GM11168 (cell line): ENCODE results near the gene SLC6A20.

Experiments
- in situ Hi-C: fragments of 300-500 bp; cut with MboI; formaldehyde crosslinking; loops from one replicate; pipeline ENCODE4 v1.12.0; 2022; ENCODE audit warnings: low sequenced_read_pairs; ENCODE audit not compliant: unreplicated experiment

SLC6A20 gene, protein sequence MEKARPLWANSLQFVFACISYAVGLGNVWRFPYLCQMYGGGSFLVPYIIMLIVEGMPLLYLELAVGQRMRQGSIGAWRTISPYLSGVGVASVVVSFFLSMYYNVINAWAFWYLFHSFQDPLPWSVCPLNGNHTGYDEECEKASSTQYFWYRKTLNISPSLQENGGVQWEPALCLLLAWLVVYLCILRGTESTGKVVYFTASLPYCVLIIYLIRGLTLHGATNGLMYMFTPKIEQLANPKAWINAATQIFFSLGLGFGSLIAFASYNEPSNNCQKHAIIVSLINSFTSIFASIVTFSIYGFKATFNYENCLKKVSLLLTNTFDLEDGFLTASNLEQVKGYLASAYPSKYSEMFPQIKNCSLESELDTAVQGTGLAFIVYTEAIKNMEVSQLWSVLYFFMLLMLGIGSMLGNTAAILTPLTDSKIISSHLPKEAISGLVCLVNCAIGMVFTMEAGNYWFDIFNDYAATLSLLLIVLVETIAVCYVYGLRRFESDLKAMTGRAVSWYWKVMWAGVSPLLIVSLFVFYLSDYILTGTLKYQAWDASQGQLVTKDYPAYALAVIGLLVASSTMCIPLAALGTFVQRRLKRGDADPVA

GRCh38 chr3:45795882-45796765 lies at the start of gene SLC6A20:
Gene SLC6A20, minus strand, starts transcription at chr3:45796536. Its CDS starts 117 bp downstream, at chr3:45796419.
- in situ Hi-C loops, result no loop called here

GRCh38 chr3:45844616-45845015 lies 48.3 kb upstream of the SLC6A20 start:
- in situ Hi-C loops, result loop anchor here (5.0 kb wide), 1 partner anchor 78 kb away; no protein-coding TSS in a partner anchor

DNA sequence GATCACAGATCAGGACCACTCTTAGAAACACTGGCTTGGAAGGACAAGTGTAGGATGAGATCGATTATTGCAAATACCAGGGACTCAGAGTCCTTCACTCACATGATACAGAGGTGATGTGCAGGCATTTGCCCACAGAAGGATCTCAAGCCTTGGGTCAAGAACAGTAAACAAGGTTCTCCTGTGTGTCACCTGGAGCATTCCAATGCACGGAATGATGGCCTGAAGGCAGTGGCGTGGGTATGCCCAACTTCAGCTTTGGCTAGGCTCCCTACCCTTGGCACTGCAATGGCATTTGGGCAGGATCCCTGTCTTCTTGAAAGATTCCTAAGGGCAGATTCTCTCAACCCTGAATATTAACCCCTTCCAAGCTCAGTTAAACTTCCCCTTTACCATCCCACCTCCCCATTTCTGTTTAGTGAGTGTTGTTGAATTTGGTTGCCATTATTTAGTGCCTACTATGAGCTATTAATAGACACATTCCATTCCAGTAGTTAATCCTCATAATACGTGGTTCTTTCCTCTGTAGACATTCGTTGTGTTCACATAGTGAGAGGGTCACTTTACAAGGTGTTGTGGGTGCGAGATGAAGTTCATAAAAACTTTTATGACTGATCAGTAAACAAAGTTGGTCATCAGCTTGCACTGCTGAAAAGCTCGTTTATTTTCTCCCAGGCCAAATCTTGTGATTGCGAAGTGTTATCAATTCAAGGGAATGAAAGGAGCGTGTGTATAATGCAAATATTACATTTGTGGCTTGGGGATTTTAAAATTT lies 46.7 kb upstream of the SLC6A20 start:
- in situ Hi-C loops, result loop anchor here (5.0 kb wide), 1 partner anchor 79 kb away; no protein-coding TSS in a partner anchor

- in situ Hi-C loops, result loop anchor here (5.0 kb wide), 1 partner anchor 80 kb away; no protein-coding TSS in a partner anchor
These were observed 45.6 kb upstream of the SLC6A20 start, which contains the start of gene LZTFL1 for GRCh38 chr3:45841757-45842491. Gene LZTFL1, minus strand, starts transcription at chr3:45842119. Its CDS starts 128 bp downstream, at chr3:45841991.

DNA sequence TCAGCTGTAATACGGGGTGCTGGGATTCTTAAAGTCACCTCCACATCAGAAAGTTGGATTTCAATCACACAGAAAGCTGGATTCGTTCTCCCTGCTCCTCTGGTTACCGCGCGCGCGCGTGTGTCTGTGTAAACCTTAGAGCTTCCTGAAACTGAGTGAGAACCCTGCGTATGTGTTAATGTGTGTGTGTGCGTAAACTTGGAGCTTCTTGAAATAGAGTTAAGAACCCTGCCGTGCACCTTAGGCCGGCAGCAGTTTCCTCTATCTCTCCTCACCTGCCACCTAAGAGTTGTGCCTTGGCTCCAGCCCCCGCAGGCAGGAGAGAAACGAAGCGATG lies 45.1 kb upstream of the SLC6A20 start:
- in situ Hi-C loops, result loop anchor here (5.0 kb wide), 1 partner anchor 81 kb away; no protein-coding TSS in a partner anchor

- in situ Hi-C loops, result no loop called here
These were observed 42.1 kb upstream of the SLC6A20 start for GRCh38 chr3:45838466-45838865.

DNA sequence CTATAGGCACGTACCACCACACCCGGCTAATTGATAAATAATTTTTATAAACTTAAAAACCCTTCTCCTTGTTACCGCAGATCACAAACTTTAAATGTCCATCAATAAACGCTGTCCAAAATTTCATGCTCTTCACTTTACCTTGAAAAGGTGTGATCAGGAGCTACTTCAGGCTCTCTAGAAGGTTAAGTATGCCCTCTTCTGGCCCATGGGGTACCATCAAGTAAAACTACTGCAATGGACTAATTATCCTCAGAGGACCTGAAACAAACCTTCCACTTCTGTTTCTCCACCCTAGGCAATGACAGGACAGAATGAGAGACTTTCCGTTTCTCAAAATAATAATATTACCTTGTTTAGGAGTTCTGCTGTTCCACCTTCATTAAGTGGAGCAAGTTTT lies 36.4 kb upstream of the SLC6A20 start:
- in situ Hi-C loops, result no loop called here

- in situ Hi-C loops, result no loop called here
These were observed 33.8 kb upstream of the SLC6A20 start for GRCh38 chr3:45830121-45830520.

- in situ Hi-C loops, result no loop called here
These were observed 30.6 kb upstream of the SLC6A20 start for GRCh38 chr3:45826908-45827307.

- in situ Hi-C loops, result no loop called here
These were observed 30.0 kb upstream of the SLC6A20 start for GRCh38 chr3:45826321-45826720.

GRCh38 chr3:45821127-45821526 lies 24.8 kb upstream of the SLC6A20 start:
- in situ Hi-C loops, result no loop called here

GRCh38 chr3:45819543-45819942 lies 23.2 kb upstream of the SLC6A20 start:
- in situ Hi-C loops, result no loop called here

- in situ Hi-C loops, result no loop called here
These were observed 21.6 kb upstream of the SLC6A20 start for GRCh38 chr3:45817831-45818522.

DNA sequence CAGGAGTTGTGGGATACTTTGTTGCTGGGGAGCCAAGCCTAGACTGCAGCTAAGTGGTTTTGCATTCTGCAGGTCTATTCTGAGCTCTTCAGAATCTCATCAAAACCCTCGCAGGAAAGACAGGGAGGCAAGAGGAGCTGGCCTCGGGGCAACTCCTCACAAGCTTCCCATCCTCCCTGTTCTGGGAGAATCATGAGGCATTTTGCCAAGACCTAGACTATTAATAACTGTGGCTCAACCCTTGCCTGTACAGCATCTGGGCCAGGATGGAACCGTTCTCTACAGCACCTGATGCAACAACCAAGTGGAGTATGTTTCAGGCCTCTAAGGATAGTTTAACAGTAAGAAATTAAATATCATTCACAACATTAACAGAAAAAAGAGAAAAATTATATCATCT lies 20.2 kb upstream of the SLC6A20 start:
- in situ Hi-C loops, result no loop called here

DNA sequence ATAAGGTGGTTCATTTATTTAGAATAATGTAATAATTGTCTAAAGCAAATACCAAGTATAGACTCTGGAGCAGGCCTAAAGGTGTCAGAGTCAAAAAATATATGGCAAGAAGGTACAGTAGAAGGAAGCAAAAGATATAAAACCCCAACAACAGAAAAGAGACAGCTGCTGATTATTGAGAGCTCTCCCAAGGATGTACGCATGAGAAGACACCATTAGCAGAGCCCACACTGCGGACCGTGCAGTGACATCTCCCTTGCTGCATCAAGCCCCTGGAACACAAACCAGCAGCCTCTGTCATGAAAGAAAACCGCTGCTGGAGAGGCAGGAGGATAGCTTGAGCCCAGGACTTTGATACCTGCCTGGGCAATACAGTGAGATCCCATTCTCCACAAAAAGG lies 18.0 kb upstream of the SLC6A20 start:
- in situ Hi-C loops, result no loop called here

- in situ Hi-C loops, result no loop called here
These were observed 11.6 kb upstream of the SLC6A20 start for GRCh38 chr3:45807681-45808540.

- in situ Hi-C loops, result no loop called here
These were observed 10.8 kb upstream of the SLC6A20 start for GRCh38 chr3:45807133-45807532.

DNA sequence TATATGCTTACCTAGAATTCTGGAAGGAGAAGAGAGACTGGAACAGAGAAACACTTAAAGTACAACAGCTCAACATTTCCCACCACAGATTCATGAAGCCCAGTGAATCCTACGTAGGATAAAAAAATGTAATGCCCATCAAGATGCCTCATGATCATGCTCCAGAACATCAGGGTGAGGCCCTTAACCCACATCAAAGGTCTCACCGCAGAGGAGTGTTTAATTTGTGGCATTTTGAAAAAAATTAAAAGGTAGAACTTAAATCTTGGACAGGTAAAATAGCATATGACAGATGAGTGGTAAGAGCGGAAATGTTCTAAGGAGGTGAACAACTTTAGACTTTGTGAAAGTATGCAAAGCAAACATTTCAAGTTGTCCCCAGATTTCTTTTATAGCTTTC lies 9.7 kb upstream of the SLC6A20 start:
- in situ Hi-C loops, result no loop called here
